ENCODE results near the gene CGNL1.

DNA sequence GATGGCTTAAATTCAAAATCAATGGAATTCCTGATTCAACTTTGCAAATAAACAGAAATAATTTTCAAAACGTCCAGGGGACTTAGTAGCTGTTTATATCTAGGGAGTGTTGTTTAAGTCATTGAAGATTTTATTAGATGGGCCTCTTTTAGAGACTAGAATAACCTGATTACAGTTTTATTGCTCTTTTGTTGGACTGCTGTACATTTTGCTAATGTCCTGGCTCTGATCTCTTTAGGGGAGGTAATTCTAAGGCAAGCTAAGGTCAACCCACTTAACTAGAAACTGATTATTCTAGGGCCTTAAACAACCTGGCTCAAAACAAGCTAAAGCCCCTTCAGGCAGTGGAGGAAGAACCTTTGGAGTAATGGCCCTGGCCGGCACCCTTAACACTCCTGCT, 153.4 kb downstream of the CGNL1 start:
- TF ChIP-seq, protein P1, sequence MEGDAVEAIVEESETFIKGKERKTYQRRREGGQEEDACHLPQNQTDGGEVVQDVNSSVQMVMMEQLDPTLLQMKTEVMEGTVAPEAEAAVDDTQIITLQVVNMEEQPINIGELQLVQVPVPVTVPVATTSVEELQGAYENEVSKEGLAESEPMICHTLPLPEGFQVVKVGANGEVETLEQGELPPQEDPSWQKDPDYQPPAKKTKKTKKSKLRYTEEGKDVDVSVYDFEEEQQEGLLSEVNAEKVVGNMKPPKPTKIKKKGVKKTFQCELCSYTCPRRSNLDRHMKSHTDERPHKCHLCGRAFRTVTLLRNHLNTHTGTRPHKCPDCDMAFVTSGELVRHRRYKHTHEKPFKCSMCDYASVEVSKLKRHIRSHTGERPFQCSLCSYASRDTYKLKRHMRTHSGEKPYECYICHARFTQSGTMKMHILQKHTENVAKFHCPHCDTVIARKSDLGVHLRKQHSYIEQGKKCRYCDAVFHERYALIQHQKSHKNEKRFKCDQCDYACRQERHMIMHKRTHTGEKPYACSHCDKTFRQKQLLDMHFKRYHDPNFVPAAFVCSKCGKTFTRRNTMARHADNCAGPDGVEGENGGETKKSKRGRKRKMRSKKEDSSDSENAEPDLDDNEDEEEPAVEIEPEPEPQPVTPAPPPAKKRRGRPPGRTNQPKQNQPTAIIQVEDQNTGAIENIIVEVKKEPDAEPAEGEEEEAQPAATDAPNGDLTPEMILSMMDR (IDR thresholded peaks at IDR 0.05; ENCODE audit: low read length): no peak
- no peak for TF ChIP-seq EZH2 (IDR thresholded peaks at IDR 0.05; ENCODE audit: borderline replicate concordance, low read length)
